ENCODE data around the gene MBNL1.
"Not testable (repeated sequence)": the region's sequence is repeated elsewhere in the genome, so short reads cannot be mapped to it uniquely, and the experiment has no call there.

MBNL1 gene

GRCh38 chr3:152360966-152361365 lies 92.2 kb downstream of the MBNL1 start:
- no peaks in the 10 kb centered on the region for H3K4me1 ChIP-seq
- peaks cover 81% of the 10 kb centered on the region for H4K20me1 ChIP-seq
- H3K9me3 ChIP-seq = peaks cover 6% of the 10 kb centered on the region; the same call in 1 of the 2 replicates
- no peak overlapping the region for H3K4me2 ChIP-seq
- peaks cover 10% of the 10 kb centered on the region for H3K36me3 ChIP-seq
- H3K27me3 ChIP-seq = no peaks in the 10 kb centered on the region
- H3K4me3 ChIP-seq = no peak overlapping the region
- no peak overlapping the region for H3K9ac ChIP-seq
- TF ChIP-seq Cebpa-rat (IDR thresholded peaks at IDR 0.05) = no peak
- H3K27ac ChIP-seq = no peak overlapping the region

GRCh38 chr3:152362086-152362485 lies 93.4 kb downstream of the MBNL1 start:
- Histone ChIP-seq H3K36me3 (peaks cover 10% of the 10 kb centered on the region), H3K27me3 (no peaks in the 10 kb centered on the region), H3K9ac (no peak overlapping the region), H4K20me1 (peaks cover 77% of the 10 kb centered on the region), H3K27ac (no peak overlapping the region), H3K4me2 (no peak overlapping the region), H3K4me1 (no peaks in the 10 kb centered on the region), H3K9me3 (peaks cover 9% of the 10 kb centered on the region; the same call in 1 of the 2 replicates), H3K4me3 (no peak overlapping the region)
- no peak for TF ChIP-seq Cebpa-rat (IDR thresholded peaks at IDR 0.05)

- H3K9ac ChIP-seq = no peak overlapping the region
- no peak overlapping the region for H3K4me3 ChIP-seq
- H4K20me1 ChIP-seq = peaks cover 71% of the 10 kb centered on the region
- no peaks in the 10 kb centered on the region for H3K4me1 ChIP-seq
- H3K9me3 ChIP-seq = peaks cover 31% of the 10 kb centered on the region
- TF ChIP-seq Cebpa-rat (IDR thresholded peaks at IDR 0.05) = no peak
- peaks cover 15% of the 10 kb centered on the region for H3K36me3 ChIP-seq
- H3K27ac ChIP-seq = no peak overlapping the region
- H3K27me3 ChIP-seq = no peaks in the 10 kb centered on the region
- H3K4me2 ChIP-seq = no peak overlapping the region
Measured at GRCh38 chr3:152364237-152364636, 95.5 kb downstream of the MBNL1 start.

- Histone ChIP-seq H4K20me1 (peaks cover 71% of the 10 kb centered on the region), H3K9me3 (peaks cover 31% of the 10 kb centered on the region), H3K9ac (no peak overlapping the region), H3K4me2 (no peak overlapping the region), H3K27me3 (no peaks in the 10 kb centered on the region), H3K4me1 (no peaks in the 10 kb centered on the region), H3K27ac (no peak overlapping the region), H3K4me3 (no peak overlapping the region), H3K36me3 (peaks cover 16% of the 10 kb centered on the region)
- TF ChIP-seq Cebpa-rat (IDR thresholded peaks at IDR 0.05) = no peak
Measured at GRCh38 chr3:152365126-152365525, 96.4 kb downstream of the MBNL1 start.

- H3K4me1 ChIP-seq = no peaks in the 10 kb centered on the region
- no peaks in the 10 kb centered on the region for H3K27me3 ChIP-seq
- peaks cover 16% of the 10 kb centered on the region for H3K36me3 ChIP-seq
- TF ChIP-seq Cebpa-rat (IDR thresholded peaks at IDR 0.05) = no peak
- no peak overlapping the region for H3K9ac ChIP-seq
- H4K20me1 ChIP-seq = peaks cover 71% of the 10 kb centered on the region
- no peak overlapping the region for H3K27ac ChIP-seq
- H3K9me3 ChIP-seq = peaks cover 36% of the 10 kb centered on the region
- H3K4me3 ChIP-seq = no peak overlapping the region
- no peak overlapping the region for H3K4me2 ChIP-seq
Measured at GRCh38 chr3:152365766-152366593, 97.3 kb downstream of the MBNL1 start.

GRCh38 chr3:152367192-152367591 lies 98.5 kb downstream of the MBNL1 start:
- not testable (repeated sequence) for H3K4me1 ChIP-seq, H3K9ac ChIP-seq, H3K4me2 ChIP-seq, H3K27me3 ChIP-seq, H3K27ac ChIP-seq, H3K4me3 ChIP-seq
- Histone ChIP-seq H3K9me3 (peaks cover 43% of the 10 kb centered on the region), H4K20me1 (peaks cover 71% of the 10 kb centered on the region), H3K36me3 (peaks cover 16% of the 10 kb centered on the region)

GRCh38 chr3:152372633-152373032 lies 103.9 kb downstream of the MBNL1 start:
- H3K27me3 ChIP-seq, H3K27ac ChIP-seq, H3K4me3 ChIP-seq, H3K9ac ChIP-seq, H3K4me2 ChIP-seq: not testable (repeated sequence)
- H3K9me3 ChIP-seq = peaks cover 34% of the 10 kb centered on the region
- peaks cover 26% of the 10 kb centered on the region for H3K36me3 ChIP-seq
- H3K4me1 ChIP-seq = peaks cover 19% of the 10 kb centered on the region
- H4K20me1 ChIP-seq = peaks cover 97% of the 10 kb centered on the region

GRCh38 chr3:152373379-152373778 lies 104.7 kb downstream of the MBNL1 start:
- H3K27ac ChIP-seq = no peak overlapping the region
- H3K4me2 ChIP-seq = no peak overlapping the region
- no peaks in the 10 kb centered on the region for H3K27me3 ChIP-seq
- TF ChIP-seq Cebpa-rat (IDR thresholded peaks at IDR 0.05) = no peak
- H3K9me3 ChIP-seq = peaks cover 26% of the 10 kb centered on the region
- H4K20me1 ChIP-seq = peaks cover 99% of the 10 kb centered on the region
- no peak overlapping the region for H3K9ac ChIP-seq
- peaks cover 19% of the 10 kb centered on the region for H3K4me1 ChIP-seq
- H3K4me3 ChIP-seq = no peak overlapping the region
- peaks cover 30% of the 10 kb centered on the region for H3K36me3 ChIP-seq

- peaks cover 22% of the 10 kb centered on the region for H3K36me3 ChIP-seq
- H3K4me2 ChIP-seq = no peak overlapping the region
Measured at GRCh38 chr3:152374262-152374990, 105.7 kb downstream of the MBNL1 start.

GRCh38 chr3:152375546-152375945 lies 106.8 kb downstream of the MBNL1 start:
- Histone ChIP-seq H3K4me3 (no peak overlapping the region), H3K27ac (no peak overlapping the region), H3K27me3 (no peaks in the 10 kb centered on the region), H4K20me1 (peaks cover 99% of the 10 kb centered on the region), H3K36me3 (peaks cover 22% of the 10 kb centered on the region), H3K4me2 (no peak overlapping the region), H3K4me1 (peaks cover 19% of the 10 kb centered on the region), H3K9ac (no peak overlapping the region), H3K9me3 (peaks cover 16% of the 10 kb centered on the region)
- TF ChIP-seq Cebpa-rat (IDR thresholded peaks at IDR 0.05) = no peak

More at GRCh38 chr3:152374262-152374990, 105.7 kb downstream of the MBNL1 start:
- no peak overlapping the region for H3K9ac ChIP-seq
- TF ChIP-seq Cebpa-rat (IDR thresholded peaks at IDR 0.05) = no peak
- H3K27me3 ChIP-seq = no peaks in the 10 kb centered on the region
- peaks cover 18% of the 10 kb centered on the region for H3K9me3 ChIP-seq
- H3K4me3 ChIP-seq = no peak overlapping the region
- H4K20me1 ChIP-seq = peaks cover 99% of the 10 kb centered on the region
- H3K4me1 ChIP-seq = peaks cover 19% of the 10 kb centered on the region
- H3K27ac ChIP-seq = no peak overlapping the region
